CD4-positive, alpha-beta T cell treated with Interleukin-15 for 1 hour (primary cell): ENCODE data around the gene HMBS.

Experiments used
- DNase-seq: peaks from one replicate; pipeline ENCODE4 v3.0.0-alpha.2; 2020

Gene HMBS

DNA sequence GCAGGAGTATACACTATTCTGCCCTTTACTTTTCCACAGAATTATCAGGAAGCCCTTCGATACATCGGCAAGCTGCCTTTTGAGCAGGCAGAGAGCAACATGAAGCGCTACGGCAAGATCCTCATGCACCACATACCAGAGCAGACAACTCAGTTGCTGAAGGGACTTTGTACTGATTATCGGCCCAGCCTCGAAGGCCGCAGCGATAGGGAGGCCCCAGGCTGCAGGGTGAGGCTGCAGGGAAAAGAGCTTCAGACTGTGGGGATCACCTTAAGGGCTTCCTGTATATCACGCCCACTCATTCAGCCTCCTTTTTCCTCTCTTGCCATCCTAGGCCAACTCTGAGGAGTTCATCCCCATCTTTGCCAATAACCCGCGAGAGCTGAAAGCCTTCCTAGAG, 6.8 kb upstream of the HMBS start:
- DNase-seq = no peak

DNA sequence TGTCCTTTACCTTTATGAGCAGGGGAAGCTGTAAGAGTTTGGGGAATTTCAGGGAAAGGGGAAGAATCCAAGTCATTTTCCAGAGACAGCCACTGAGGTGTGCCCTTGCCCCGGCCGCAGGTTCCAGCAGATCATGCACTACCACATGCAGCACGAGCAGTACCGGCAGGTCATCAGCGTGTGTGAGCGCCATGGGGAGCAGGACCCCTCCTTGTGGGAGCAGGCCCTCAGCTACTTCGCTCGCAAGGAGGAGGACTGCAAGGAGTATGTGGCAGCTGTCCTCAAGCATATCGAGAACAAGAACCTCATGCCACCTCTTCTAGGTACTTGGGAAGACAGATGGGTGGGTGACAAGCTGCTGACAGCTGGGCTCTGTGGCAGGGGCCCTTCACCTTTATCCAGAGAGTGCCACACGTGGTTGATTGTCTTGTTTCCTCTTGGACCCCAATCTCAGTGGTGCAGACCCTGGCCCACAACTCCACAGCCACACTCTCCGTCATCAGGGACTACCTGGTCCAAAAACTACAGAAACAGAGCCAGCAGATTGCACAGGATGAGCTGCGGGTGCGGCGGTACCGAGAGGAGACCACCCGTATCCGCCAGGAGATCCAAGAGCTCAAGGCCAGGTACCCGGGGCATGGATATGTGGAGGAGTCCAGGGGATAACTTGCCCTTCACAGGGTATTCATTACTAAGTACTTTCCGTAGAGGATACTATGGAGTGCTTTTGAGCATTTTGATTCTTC, 5.8 kb upstream of the HMBS start:
- no peak for DNase-seq

DNA sequence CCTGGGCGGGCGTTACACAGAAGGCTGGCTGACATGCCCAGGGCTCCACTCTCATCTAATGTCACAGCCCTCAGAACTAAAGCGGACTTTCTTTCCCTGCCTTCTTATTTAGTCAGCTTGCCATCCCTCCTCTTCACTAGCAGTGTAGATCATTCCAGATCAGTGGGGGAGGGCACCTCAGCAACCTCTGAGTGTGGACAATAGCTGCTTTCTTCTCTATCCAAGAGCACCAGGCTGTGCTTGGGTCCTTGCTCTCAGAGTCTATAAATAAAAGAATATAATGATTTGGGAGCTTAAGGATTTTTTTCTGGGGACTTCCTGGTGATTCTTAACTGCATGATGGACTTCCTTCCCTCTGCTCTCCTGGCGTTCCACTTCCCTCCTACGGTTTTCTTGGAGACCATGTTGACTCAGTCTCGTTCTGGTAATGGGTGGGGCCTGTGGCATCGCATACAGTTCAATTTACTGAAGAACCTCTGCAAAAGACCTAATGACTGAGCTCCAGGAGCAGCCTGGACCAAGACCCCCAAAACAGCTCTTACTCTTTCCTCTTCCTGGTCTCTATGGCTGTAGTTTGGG, 2.9 kb upstream of the HMBS start:
- no peak for DNase-seq

DNA sequence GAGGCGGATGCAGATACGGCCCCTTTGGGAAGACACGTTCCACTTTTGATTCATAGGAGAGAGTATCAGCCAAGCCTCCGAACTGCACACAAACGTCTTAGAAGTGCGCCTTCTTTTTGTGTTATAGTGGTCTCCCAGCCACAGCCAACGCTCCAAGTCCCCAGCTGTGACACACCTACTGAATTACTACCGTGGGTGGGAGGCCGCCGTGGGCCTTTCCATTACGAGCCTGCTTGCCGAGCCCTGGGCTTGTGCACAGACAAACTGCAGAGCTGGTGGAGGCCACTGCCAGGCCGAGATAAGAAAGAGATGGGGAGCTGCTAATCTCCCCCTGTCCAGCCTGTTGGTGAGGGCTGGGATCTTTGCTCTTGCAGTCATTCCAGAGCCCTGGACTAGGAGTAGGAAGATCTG, 761 bp downstream of the HMBS start:
- DNase-seq = no peak

DNA sequence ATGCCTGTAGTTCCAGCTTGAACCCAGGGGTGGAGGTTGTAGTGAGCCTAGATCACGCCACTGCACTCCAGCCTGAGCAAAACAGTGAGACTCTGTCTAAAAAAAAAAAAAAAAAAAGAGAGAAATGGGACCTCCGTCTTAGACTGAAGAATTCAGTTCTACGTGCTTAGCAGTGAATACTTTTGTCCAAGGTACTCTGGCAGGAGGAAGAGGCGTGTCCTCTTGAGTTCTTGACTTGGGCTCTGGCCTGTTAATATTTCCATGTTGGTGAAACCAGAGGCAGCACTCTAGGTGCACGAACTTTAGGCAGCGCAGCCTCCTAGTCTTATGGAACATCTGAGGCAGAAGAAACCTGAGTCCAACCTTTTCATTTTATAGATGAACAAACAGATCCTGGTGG, 2.4 kb downstream of the HMBS start:
- no peak for DNase-seq

GRCh38 chr11:119087747-119088241, 3.1 kb downstream of the HMBS start:
- no peak for DNase-seq

GRCh38 chr11:119088406-119088805, 3.7 kb downstream of the HMBS start:
- DNase-seq = no peak

GRCh38 chr11:119089319-119089718, 4.6 kb downstream of the HMBS start:
- no peak for DNase-seq

GRCh38 chr11:119091178-119091577, 6.5 kb downstream of the HMBS start:
- DNase-seq = no peak

- no peak for DNase-seq
These were observed 7.5 kb downstream of the HMBS start for GRCh38 chr11:119091966-119092879.

GRCh38 chr11:119092880-119093842, 8.5 kb downstream of the HMBS start:
- no peak for DNase-seq

- peak; percentile 29 for DNase-seq
These were observed 9.5 kb downstream of the HMBS start for GRCh38 chr11:119093942-119094815.

GRCh38 chr11:119094816-119095065, 10.1 kb downstream of the HMBS start:
- peak; percentile 81 for DNase-seq

GRCh38 chr11:119095066-119095880, 10.6 kb downstream of the HMBS start:
- peak; percentile 100 for DNase-seq

- DNase-seq = no peak
These were observed 15.0 kb downstream of the HMBS start for GRCh38 chr11:119099711-119100110.

GRCh38 chr11:119100246-119100970, 15.7 kb downstream of the HMBS start:
- no peak for DNase-seq

- no peak for DNase-seq
These were observed 16.5 kb downstream of the HMBS start for GRCh38 chr11:119100994-119101758.

DNA sequence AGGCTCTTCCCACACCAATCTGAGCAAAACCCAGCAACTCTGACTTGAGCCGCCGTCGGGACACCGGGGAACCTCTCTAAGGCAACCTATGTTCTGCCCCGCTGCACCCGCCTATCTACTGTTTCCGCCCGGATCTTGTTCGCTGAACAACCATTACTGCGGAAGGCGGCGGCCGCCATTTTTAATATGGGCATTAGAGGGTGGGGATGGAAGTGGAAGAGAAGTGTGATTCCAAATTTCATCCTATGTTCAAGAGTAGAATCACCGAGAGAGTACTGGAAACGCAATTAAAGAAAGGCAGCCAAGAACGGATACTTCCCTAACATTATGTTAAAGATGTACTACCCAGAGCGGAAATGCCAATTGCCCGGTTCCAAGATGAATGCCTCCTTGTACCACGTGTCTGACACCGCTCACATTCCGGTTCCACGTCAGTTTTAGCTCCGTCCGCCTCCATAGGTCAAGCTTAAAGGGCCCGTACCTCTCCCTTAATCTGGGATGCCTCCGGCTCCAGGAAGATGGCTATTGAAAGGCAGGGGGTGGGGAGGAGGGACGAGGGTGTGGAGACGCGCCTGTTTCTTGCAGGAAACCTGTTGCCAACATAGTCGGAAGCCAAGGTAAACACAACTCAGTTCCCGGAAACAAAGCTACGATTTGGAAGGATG, 17.2 kb downstream of the HMBS start, which contains the start of gene DPAGT1:
Gene DPAGT1 (minus strand): TSS at position 95 of the 665 bp plus-strand sequence. CDS start 198 bp downstream, outside the sequence.
- peak; percentile 86 for DNase-seq
